Fibroblast of skin of scalp (primary cell): ENCODE data around the gene LTBP3.

Source experiments
- DNase-seq: peaks from one replicate; pipeline ENCODE4 v3.0.0-alpha.2; 2013

The LTBP3 gene

GRCh38 chr11:65553301-65554001 lies 4.7 kb downstream of the LTBP3 start:
- no peak for DNase-seq

GRCh38 chr11:65552388-65552951 lies 5.7 kb downstream of the LTBP3 start:
- no peak for DNase-seq

GRCh38 chr11:65551572-65552387 lies 6.4 kb downstream of the LTBP3 start:
- DNase-seq = no peak

GRCh38 chr11:65549096-65549495 lies 9.1 kb downstream of the LTBP3 start:
- DNase-seq = no peak

GRCh38 chr11:65548395-65548794 lies 9.8 kb downstream of the LTBP3 start:
- DNase-seq = no peak

- DNase-seq = no peak
Measured at GRCh38 chr11:65547446-65548125, 10.6 kb downstream of the LTBP3 start.

GRCh38 chr11:65546217-65546958 lies 11.8 kb downstream of the LTBP3 start:
- no peak for DNase-seq

GRCh38 chr11:65545853-65546216 lies 12.3 kb downstream of the LTBP3 start:
- DNase-seq = no peak

- no peak for DNase-seq
Measured at GRCh38 chr11:65542738-65543390, 15.3 kb downstream of the LTBP3 start.

GRCh38 chr11:65541093-65541982 lies 16.8 kb downstream of the LTBP3 start:
- no peak for DNase-seq

GRCh38 chr11:65540290-65541092 lies 17.7 kb downstream of the LTBP3 start:
- peak; percentile 88 for DNase-seq

- DNase-seq = no peak
Measured at GRCh38 chr11:65539744-65540289, 18.3 kb downstream of the LTBP3 start.

- no peak for DNase-seq
Measured at GRCh38 chr11:65538915-65539743, 19.0 kb downstream of the LTBP3 start.

GRCh38 chr11:65538232-65538914 lies 19.8 kb downstream of the LTBP3 start:
- no peak for DNase-seq

GRCh38 chr11:65537620-65538231 lies 20.4 kb downstream of the LTBP3 start:
- DNase-seq = no peak

GRCh38 chr11:65537296-65537597 lies 20.9 kb downstream of the LTBP3 start:
- DNase-seq = no peak

GRCh38 chr11:65536412-65537295 lies 21.5 kb downstream of the LTBP3 start:
- no peak for DNase-seq
